Neural progenitor cell (in vitro differentiated cells): ENCODE measurements around the gene SPRY1.

ENCODE experiments used
- EZH2 ChIP-seq: fragments of 200-600 bp; sonication (generic); IDR thresholded peaks from 2 replicates; pipeline ENCODE4 v1.6.1; 2017; ENCODE audit warnings: antibody characterized with exemption, mild to moderate bottlenecking, moderate library complexity
- EZH2phosphoT487 ChIP-seq: fragments of 200-600 bp; sonication (generic); IDR thresholded peaks from 2 replicates; pipeline ENCODE4 v1.6.1; 2017; ENCODE audit warnings: antibody characterized with exemption
- TF ChIP-seq, protein P1 (sequence below): fragments of 200-600 bp; sonication (generic); IDR thresholded peaks from 2 replicates; pipeline ENCODE4 v1.5.1; 2017; ENCODE audit warnings: antibody characterized with exemption, mild to moderate bottlenecking

DNA sequence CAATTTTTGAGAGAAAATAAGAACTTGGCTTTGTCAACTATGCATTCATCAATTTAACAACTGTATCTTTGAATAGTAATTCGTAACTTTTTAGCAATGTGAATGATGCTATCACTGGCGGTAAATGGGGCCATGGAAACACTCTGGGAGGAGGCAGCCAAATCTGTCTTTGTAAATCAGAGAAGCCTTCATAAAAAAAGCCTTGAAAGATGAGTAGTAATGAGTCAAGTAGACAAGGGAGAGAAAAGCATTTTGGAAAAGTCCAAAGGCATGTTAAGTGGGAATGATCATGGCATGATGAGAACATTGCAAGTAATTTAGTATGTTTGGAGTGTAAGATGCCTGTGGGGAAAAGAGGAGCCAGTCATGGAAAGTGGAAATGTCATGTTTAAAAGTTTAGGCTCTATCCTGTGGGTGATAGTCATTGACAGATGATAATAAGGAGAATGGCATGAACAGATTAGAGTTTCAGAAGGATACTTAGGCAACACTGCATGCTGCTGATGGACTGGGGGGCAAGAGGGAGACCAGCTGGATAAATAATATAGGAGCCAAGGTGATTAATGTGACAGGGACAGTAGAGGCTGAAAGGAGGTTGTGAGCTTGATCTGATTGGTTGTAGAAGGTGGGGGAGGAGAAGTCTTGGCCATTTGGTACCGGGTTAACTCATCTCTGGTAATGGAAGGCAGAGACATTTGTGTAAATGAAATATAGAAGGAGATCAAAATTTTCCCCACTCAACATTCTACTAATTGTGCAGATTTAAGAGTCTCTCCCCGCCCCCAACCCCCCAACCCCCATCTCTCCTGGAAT lies 16.3 kb downstream of the SPRY1 start:
- TF ChIP-seq, protein P1, sequence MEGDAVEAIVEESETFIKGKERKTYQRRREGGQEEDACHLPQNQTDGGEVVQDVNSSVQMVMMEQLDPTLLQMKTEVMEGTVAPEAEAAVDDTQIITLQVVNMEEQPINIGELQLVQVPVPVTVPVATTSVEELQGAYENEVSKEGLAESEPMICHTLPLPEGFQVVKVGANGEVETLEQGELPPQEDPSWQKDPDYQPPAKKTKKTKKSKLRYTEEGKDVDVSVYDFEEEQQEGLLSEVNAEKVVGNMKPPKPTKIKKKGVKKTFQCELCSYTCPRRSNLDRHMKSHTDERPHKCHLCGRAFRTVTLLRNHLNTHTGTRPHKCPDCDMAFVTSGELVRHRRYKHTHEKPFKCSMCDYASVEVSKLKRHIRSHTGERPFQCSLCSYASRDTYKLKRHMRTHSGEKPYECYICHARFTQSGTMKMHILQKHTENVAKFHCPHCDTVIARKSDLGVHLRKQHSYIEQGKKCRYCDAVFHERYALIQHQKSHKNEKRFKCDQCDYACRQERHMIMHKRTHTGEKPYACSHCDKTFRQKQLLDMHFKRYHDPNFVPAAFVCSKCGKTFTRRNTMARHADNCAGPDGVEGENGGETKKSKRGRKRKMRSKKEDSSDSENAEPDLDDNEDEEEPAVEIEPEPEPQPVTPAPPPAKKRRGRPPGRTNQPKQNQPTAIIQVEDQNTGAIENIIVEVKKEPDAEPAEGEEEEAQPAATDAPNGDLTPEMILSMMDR = no peak
- no peak for TF ChIP-seq EZH2
- TF ChIP-seq EZH2phosphoT487 = no peak
